Spleen (tissue), 7 donors: Measurements from ENCODE around the gene HDGFL1.

Experiments
- POLR2AphosphoS5 ChIP-seq, 3 donors: sonication (generic); formaldehyde crosslinking; IDR thresholded peaks; one replicate each; pipeline ENCODE4 v1.5.1; 2017; ENCODE audit warnings: antibody characterized with exemption in 3 of 3
- TF ChIP-seq, protein P1 (sequence below), 11 experiments: fragments of 200-600 bp in 7 of 11; fragments of 450-650 bp in 4 of 11; sonication (generic) in 4 of 11; IDR thresholded peaks in 8 of 11; conservative IDR thresholded peaks in 3 of 11; 1 replicate in 7 of 11; 2 replicates in 4 of 11; pipeline versions ENCODE4 v1.4.0 to v1.8.0; 2016 to 2021; ENCODE audit warnings: antibody characterized with exemption in 11 of 11, inconsistent platforms in 4 of 11, mild to moderate bottlenecking in 1 of 11
- donor health status: DM: no; HTN: no; CAD: no; lungs with moderate emphysema.
- donor health status: DM: no; HTN: no; CAD: no.
- donor health status: DM: no; HTN: no; CAD: no.

DNA sequence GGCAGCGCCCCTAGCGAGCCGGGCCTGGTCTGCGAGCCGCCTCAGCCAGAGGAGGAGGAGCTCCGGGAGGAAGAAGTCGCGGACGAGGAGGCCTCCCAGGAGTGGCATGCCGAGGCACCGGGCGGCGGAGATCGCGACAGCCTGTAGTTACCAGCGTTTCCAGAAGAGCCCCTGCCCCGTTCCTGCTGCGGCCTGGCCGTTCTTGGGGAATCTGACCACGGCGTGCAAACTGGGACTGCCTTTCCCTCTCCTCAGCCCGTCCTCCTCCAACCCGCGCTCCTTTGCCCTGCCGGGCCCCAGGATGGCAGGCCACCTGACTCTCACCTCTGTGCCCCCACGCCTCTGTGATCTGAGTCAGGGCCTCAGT lies 802 bp downstream of the HDGFL1 start:
- TF ChIP-seq, protein P1, sequence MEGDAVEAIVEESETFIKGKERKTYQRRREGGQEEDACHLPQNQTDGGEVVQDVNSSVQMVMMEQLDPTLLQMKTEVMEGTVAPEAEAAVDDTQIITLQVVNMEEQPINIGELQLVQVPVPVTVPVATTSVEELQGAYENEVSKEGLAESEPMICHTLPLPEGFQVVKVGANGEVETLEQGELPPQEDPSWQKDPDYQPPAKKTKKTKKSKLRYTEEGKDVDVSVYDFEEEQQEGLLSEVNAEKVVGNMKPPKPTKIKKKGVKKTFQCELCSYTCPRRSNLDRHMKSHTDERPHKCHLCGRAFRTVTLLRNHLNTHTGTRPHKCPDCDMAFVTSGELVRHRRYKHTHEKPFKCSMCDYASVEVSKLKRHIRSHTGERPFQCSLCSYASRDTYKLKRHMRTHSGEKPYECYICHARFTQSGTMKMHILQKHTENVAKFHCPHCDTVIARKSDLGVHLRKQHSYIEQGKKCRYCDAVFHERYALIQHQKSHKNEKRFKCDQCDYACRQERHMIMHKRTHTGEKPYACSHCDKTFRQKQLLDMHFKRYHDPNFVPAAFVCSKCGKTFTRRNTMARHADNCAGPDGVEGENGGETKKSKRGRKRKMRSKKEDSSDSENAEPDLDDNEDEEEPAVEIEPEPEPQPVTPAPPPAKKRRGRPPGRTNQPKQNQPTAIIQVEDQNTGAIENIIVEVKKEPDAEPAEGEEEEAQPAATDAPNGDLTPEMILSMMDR (IDR thresholded peaks at IDR 0.05 in 8 of 11, conservative IDR thresholded peaks at IDR 0.05 in 3 of 11): no peak
- TF ChIP-seq POLR2AphosphoS5 (IDR thresholded peaks at IDR 0.05): no peak
